Measurements from ENCODE around the gene COMMD6.

GRCh38 chr13:75554981-75555380, 17.3 kb upstream of the COMMD6 start:
- no peak for TF ChIP-seq POLR2AphosphoS5 (IDR thresholded peaks at IDR 0.05)
- TF ChIP-seq, protein P1, sequence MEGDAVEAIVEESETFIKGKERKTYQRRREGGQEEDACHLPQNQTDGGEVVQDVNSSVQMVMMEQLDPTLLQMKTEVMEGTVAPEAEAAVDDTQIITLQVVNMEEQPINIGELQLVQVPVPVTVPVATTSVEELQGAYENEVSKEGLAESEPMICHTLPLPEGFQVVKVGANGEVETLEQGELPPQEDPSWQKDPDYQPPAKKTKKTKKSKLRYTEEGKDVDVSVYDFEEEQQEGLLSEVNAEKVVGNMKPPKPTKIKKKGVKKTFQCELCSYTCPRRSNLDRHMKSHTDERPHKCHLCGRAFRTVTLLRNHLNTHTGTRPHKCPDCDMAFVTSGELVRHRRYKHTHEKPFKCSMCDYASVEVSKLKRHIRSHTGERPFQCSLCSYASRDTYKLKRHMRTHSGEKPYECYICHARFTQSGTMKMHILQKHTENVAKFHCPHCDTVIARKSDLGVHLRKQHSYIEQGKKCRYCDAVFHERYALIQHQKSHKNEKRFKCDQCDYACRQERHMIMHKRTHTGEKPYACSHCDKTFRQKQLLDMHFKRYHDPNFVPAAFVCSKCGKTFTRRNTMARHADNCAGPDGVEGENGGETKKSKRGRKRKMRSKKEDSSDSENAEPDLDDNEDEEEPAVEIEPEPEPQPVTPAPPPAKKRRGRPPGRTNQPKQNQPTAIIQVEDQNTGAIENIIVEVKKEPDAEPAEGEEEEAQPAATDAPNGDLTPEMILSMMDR (IDR thresholded peaks at IDR 0.05): no peak

Data from stomach (tissue), 4 donors.